ENCODE data around the gene PGAP1. TPM values are rescaled to one million over a fixed set of nuclear protein-coding genes. Genes with fewer than 3 reads are reported as not detected.

PGAP1 gene
- total and polyA plus RNA-seq, 10 of the 15 experiments (the other 5 are each of a cell fraction or from before 2014, with no cell fraction given), result 0.75 to 4.7 (median 3.0) TPM

DNA sequence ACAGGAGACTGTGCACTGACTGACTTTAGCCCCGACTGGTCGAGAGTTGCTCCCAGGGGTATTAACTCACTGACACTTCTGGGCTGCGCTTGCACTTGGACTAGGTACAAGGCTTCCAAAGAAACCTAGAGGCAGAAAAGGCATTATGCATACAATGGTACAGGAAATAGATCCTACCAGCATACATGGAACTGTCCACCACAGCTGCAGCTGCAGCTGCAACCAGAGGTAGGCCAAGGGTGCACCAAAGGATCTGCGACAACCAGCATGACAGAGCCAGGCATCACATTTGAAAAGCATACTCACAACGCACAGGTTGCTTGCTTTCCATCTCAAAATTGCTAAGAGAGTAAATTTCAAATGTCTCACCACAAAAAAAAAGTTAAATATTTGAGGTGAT, 22.6 kb upstream of the PGAP1 start:
- Histone ChIP-seq H3K9ac (ENCODE audit: control insufficient read depth, insufficient read depth, low read length) (no peak overlapping the region), H4K20me1 (ENCODE audit: control insufficient read depth, insufficient read depth) (no peaks in the 10 kb centered on the region), H3K27me3 (replicated peaks in 1 of 2; ENCODE audit: control insufficient read depth in 2 of 2, insufficient read depth in 2 of 2, low read length in 1 of 2) (no peaks in the 10 kb centered on the region), H3K79me2 (ENCODE audit: control insufficient read depth, insufficient read depth, low read length) (no peaks in the 10 kb centered on the region), H3K4me3 (no peak overlapping the region), H3K4me2 (ENCODE audit: control insufficient read depth, insufficient read depth) (no peak overlapping the region), H3K36me3 (ENCODE audit: control insufficient read depth in 2 of 2, insufficient read depth in 2 of 2, low read length in 1 of 2) (no peaks in the 10 kb centered on the region; a peak in 1 of 4 replicates), H3K4me1 (ENCODE audit: control insufficient read depth, insufficient read depth, low read length) (no peaks in the 10 kb centered on the region; the same call in 1 of the 2 replicates), H3K27ac (ENCODE audit: control insufficient read depth, insufficient read depth) (no peak overlapping the region), H3K9me3 (replicated peaks; ENCODE audit: control insufficient read depth, insufficient read depth, low read length) (no peaks in the 10 kb centered on the region), H2AFZ (ENCODE audit: control insufficient read depth, low read depth, low read length) (no peak overlapping the region)
- DNase-seq (ENCODE audit: low read depth, low spot score) (no peak), FAIRE-seq (no peak), ATAC-seq (no peak; the same call in 2 of the 3 replicates)
- intact Hi-C loops (cut with micrococcal nuclease; ENCODE audit: unreplicated experiment) (no loop called here), in situ Hi-C loops (cut with MboI) (no loop called here)
- RAD21 ChIA-PET (ENCODE audit: unreplicated experiment), result no interaction called here
- no TSS peak for BruUV-seq (replicated peaks)
- SMC1A ChIA-PET (ENCODE audit: uncharacterized antibody, unreplicated experiment), result no interaction called here
- POLR2A ChIA-PET, result no interaction called here
- TF ChIP-seq, protein P1, sequence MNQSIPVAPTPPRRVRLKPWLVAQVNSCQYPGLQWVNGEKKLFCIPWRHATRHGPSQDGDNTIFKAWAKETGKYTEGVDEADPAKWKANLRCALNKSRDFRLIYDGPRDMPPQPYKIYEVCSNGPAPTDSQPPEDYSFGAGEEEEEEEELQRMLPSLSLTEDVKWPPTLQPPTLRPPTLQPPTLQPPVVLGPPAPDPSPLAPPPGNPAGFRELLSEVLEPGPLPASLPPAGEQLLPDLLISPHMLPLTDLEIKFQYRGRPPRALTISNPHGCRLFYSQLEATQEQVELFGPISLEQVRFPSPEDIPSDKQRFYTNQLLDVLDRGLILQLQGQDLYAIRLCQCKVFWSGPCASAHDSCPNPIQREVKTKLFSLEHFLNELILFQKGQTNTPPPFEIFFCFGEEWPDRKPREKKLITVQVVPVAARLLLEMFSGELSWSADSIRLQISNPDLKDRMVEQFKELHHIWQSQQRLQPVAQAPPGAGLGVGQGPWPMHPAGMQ (IDR thresholded peaks at IDR 0.05; ENCODE audit: borderline replicate concordance), result no peak
- TF ChIP-seq BACH1 (IDR thresholded peaks at IDR 0.05; ENCODE audit: borderline replicate concordance), result no peak
- TF ChIP-seq HDGF (IDR thresholded peaks at IDR 0.05), result no peak
- TF ChIP-seq STAT1 (conservative IDR thresholded peaks at IDR 0.05), result no peak
- no peak for TF ChIP-seq HDAC6 (IDR thresholded peaks at IDR 0.05; ENCODE audit: unreplicated experiment)
- TF ChIP-seq PAX8 (IDR thresholded peaks at IDR 0.05), result no peak
- TF ChIP-seq, protein P2, sequence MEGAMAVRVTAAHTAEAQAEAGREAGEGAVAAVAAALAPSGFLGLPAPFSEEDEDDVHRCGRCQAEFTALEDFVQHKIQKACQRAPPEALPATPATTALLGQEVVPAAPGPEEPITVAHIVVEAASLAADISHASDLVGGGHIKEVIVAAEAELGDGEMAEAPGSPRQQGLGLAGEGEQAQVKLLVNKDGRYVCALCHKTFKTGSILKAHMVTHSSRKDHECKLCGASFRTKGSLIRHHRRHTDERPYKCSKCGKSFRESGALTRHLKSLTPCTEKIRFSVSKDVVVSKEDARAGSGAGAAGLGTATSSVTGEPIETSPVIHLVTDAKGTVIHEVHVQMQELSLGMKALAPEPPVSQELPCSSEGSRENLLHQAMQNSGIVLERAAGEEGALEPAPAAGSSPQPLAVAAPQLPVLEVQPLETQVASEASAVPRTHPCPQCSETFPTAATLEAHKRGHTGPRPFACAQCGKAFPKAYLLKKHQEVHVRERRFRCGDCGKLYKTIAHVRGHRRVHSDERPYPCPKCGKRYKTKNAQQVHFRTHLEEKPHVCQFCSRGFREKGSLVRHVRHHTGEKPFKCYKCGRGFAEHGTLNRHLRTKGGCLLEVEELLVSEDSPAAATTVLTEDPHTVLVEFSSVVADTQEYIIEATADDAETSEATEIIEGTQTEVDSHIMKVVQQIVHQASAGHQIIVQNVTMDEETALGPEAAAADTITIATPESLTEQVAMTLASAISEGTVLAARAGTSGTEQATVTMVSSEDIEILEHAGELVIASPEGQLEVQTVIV (IDR thresholded peaks at IDR 0.05; ENCODE audit: borderline replicate concordance, partially characterized antibody), result no peak
- TF ChIP-seq, protein P3, sequence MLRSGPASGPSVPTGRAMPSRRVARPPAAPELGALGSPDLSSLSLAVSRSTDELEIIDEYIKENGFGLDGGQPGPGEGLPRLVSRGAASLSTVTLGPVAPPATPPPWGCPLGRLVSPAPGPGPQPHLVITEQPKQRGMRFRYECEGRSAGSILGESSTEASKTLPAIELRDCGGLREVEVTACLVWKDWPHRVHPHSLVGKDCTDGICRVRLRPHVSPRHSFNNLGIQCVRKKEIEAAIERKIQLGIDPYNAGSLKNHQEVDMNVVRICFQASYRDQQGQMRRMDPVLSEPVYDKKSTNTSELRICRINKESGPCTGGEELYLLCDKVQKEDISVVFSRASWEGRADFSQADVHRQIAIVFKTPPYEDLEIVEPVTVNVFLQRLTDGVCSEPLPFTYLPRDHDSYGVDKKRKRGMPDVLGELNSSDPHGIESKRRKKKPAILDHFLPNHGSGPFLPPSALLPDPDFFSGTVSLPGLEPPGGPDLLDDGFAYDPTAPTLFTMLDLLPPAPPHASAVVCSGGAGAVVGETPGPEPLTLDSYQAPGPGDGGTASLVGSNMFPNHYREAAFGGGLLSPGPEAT (IDR thresholded peaks at IDR 0.05; ENCODE audit: low read depth), result no peak
- TF ChIP-seq POU2F2 (IDR thresholded peaks at IDR 0.05; ENCODE audit: borderline replicate concordance, low read depth, low read length), result no peak
- TF ChIP-seq, protein P4, sequence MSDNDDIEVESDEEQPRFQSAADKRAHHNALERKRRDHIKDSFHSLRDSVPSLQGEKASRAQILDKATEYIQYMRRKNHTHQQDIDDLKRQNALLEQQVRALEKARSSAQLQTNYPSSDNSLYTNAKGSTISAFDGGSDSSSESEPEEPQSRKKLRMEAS (IDR thresholded peaks at IDR 0.05; ENCODE audit: low read depth, low read length), result no peak
- no peak for TF ChIP-seq RUNX3 (IDR thresholded peaks at IDR 0.05; ENCODE audit: low read length)
- no peak for TF ChIP-seq ZNF217 (IDR thresholded peaks at IDR 0.05)
- TF ChIP-seq NFXL1 (IDR thresholded peaks at IDR 0.05; ENCODE audit: borderline replicate concordance), result no peak
- 78% methylated on average over 5 of the region's 5 CpGs for WGBS (ENCODE audit: insufficient coverage, insufficient replicate concordance, low lambda C conversion rate, missing lambda C conversion rate)
- CTCF ChIA-PET, result no interaction called here

All from GM12878 (cell line).